HFF-Myc (cell line): ENCODE data around the gene PRKN.

Source experiments
- DNase-seq: peaks from one replicate; pipeline ENCODE4 v3.0.0-alpha.2; 2011; ENCODE audit warnings: low read depth; ENCODE audit errors: extremely low read depth
- H3K4me3 ChIP-seq: replicated peaks from 2 replicates; pipeline ENCODE4 v1.5.1; 2011; ENCODE audit warnings: low read depth, mild to moderate bottlenecking, control low read depth, low read length
- TF ChIP-seq, protein P1 (sequence below): IDR thresholded peaks from 2 replicates; pipeline ENCODE4 v1.5.1; 2012; ENCODE audit warnings: mild to moderate bottlenecking, low read depth, low read length, control low read depth; ENCODE audit errors: missing control alignments

PRKN gene

DNA sequence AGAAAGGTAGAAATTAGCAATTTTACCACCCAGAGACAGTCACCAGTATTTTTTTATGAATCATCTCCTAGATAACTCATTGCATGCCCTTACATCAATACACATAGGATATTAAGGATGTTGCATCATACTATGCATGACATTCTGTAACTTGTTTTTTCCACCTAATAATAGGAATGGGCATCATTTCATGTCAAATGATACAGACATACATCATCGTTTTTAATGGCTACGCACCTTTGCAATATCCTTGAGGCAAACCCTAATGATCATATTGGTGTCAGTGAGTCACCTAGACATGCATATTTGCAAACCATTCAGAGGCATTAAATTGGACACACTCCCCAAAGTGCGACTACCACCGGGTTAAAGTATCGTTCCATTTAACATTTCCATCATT is 1144.0 kb downstream of the PRKN start:
- TF ChIP-seq, protein P1, sequence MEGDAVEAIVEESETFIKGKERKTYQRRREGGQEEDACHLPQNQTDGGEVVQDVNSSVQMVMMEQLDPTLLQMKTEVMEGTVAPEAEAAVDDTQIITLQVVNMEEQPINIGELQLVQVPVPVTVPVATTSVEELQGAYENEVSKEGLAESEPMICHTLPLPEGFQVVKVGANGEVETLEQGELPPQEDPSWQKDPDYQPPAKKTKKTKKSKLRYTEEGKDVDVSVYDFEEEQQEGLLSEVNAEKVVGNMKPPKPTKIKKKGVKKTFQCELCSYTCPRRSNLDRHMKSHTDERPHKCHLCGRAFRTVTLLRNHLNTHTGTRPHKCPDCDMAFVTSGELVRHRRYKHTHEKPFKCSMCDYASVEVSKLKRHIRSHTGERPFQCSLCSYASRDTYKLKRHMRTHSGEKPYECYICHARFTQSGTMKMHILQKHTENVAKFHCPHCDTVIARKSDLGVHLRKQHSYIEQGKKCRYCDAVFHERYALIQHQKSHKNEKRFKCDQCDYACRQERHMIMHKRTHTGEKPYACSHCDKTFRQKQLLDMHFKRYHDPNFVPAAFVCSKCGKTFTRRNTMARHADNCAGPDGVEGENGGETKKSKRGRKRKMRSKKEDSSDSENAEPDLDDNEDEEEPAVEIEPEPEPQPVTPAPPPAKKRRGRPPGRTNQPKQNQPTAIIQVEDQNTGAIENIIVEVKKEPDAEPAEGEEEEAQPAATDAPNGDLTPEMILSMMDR = no peak
- no peak overlapping the region for H3K4me3 ChIP-seq
- no peak for DNase-seq

DNA sequence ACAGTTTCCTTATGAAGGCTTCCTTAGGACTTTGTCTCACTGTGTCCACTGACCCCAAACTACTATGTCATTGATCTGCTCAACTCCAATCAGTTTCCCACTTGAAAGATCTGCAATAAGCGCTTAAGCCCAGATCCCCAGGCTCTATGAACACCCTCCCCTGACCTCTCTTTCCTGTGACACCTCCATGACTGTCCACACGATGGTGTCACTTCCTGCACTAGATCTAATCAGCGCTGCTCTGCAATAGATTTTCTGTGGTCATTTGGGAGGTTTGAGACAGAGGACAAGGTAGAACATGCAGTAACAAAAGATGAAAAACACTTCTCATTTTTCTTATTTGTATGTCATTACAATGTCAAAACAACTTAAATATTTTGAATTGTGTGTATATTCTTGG is 1149.1 kb downstream of the PRKN start:
- no peak overlapping the region for H3K4me3 ChIP-seq
- no peak for DNase-seq
- TF ChIP-seq, protein P1 = no peak

DNA sequence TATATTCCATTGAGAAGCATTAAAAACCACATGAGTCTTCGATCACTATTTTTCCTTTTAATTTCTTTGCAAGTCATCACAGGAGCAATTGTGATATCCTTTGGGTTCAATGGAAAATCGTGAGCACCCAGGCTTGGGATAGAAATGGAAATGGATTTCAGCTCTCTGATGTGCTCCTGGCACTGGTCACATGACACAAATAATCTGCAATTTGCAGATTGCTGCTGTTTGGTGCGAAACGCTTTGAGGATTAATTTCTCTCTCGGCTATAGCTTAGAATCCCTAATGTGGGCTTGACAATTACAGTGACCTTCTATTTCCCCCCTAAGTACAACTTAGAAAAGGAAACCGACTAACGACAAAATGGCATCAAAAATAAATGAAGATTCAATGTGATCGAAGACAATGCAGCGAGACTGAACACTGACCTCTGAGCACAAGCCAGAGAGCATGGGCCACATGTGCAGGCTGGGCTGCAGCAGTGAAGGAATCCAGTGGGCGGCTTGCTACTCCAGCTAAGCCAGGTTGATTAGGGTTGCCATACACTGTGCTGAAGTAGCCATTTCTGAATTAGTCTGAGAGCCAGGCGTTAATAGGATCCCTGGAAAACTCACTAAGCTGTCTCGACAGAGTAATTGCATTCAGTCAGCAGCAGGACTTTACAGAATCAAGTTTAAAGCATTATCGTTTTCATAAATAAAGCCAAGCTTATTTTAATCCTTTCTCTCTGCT is 1151.9 kb downstream of the PRKN start:
- TF ChIP-seq, protein P1 = no peak

DNA sequence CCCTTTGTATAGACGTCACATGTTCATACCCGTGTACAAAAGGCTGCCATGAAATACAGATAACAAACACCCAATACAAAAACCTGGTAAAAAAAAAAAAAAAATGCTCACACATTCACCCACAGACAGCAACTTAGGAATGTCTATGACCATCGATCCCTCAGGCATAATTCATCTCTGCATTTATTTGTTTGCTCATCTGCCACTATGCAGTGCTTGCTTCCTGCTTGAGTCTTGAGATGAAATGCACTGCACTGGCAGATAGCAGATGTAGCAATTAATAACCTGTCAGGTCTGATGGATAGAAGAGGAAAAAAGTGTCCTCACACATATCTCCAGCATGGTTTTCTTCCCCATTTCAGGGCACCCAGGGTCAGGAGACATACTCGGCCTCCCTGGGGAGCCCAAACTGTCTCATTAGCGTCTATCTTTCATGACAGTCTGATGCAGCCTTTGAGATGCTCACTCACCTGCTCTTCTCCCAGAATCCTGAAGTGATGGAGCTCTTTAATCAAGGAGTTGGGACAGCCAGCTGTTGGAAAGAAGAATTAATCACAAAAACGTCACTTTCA is 1158.6 kb downstream of the PRKN start:
- H3K4me3 ChIP-seq = no peak overlapping the region
- TF ChIP-seq, protein P1 = no peak
- DNase-seq = no peak

More for the DNA sequence above, 1151.9 kb downstream of the PRKN start:
- no peak for DNase-seq
- H3K4me3 ChIP-seq = no peak overlapping the region

DNA sequence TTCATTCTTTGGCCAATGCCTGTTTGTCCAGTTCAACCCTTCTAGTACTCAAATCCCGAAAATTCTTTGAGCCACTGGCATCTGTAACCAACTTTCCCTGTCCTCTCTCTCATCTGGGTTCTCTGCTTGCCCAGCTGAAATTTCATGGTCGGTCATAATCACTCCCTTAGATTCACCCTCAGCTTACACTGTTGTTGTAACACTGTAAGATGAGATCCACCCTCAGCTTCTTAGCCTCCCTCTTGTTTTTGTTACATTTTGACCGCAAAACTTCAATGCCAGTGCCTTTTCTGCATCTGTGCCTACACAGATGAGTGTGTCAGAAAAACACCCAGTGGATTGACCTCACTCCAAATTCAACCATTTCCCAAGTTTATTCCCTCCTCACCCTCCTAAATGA is 1162.6 kb downstream of the PRKN start:
- DNase-seq = no peak
- TF ChIP-seq, protein P1 = no peak

DNA sequence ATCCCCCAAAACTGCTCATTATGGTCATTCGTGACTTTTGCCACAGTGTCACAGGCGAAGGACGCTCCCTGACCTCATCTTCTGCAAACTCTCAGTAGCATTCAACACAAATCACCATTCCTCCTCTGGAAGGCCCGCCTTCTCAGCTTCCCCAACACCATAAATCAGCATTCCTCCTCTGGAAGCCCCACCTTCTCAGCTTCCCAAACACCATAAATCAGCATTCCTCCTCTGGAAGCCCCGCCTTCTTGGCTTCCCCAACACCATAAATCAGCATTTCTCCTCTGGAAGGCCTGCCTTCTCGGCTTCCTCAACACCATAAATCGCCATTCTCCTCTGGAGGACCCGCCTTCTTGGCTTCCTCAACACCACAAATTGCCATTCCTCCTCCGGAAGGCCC is 1165.7 kb downstream of the PRKN start:
- no peak for DNase-seq
- H3K4me3 ChIP-seq = no peak overlapping the region
- TF ChIP-seq, protein P1 = no peak

More for the DNA sequence above, 1162.6 kb downstream of the PRKN start:
- H3K4me3 ChIP-seq = no peak overlapping the region
